HG03045 (cell line): ENCODE measurements around the gene FARP1.

Source experiments
- ATAC-seq: cut with Tn5 transposase; IDR thresholded peaks from one replicate; pipeline ENCODE4 v1.9.1; 2021; ENCODE audit warnings: mild to moderate bottlenecking, moderate library complexity; ENCODE audit not compliant: unreplicated experiment

FARP1 gene

GRCh38 chr13:98327371-98328270 is 184.7 kb downstream of the FARP1 start:
- ATAC-seq: no peak

- ATAC-seq: no peak
These were observed 185.6 kb downstream of the FARP1 start for GRCh38 chr13:98328511-98328910.

- ATAC-seq: no peak
These were observed 189.3 kb downstream of the FARP1 start for GRCh38 chr13:98332222-98332621.

GRCh38 chr13:98332691-98333090 is 189.8 kb downstream of the FARP1 start:
- no peak for ATAC-seq

GRCh38 chr13:98333486-98333885 is 190.6 kb downstream of the FARP1 start:
- ATAC-seq: no peak

DNA sequence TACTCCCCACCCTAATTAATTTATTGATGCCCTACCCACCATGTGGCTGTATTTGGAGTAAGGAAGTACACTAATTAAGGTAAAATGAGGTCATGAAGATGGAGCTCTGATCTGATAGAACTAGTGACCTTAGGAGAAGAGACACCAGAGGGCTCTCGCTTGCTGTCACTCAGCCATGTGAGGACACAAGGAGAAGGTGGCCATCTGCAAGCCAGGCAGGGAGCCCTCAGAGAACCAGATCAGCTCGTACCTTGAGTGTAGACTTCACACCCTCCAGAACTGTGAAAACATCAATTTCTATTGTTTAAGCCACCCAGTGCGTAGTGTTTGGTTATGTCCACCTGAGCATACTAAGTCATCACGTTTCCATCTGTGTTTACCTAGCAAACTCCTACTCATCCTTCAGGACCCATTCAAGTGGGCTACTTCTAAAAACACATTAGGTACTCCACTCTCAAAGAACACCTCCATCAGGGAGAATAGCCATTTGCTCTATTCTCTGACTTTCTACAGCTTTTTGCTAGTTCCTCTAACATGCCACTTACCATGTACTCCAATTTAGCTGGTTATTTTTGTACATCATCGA is 191.8 kb downstream of the FARP1 start:
- ATAC-seq: no peak

DNA sequence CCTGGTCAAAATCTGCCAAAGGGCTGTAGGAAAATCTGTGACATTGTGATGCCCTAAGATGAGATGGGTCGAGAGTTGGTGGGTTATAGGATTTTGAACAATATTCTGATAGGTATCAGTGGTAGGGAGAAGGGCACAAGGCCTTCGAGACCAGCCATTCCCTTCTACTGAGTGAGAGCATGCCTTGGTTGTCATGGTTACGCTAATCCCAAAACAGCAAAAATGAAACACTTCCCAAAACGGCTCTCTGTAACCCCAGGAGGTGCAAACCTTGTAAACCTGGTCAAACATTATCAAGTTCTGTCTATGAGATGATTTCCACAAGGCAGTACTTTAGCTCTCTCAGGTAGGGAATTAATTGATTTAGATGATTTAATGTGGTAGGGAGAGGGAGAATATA is 192.8 kb downstream of the FARP1 start:
- no peak for ATAC-seq

GRCh38 chr13:98338310-98338709 is 195.4 kb downstream of the FARP1 start:
- no peak for ATAC-seq

- no peak for ATAC-seq
These were observed 197.0 kb downstream of the FARP1 start for GRCh38 chr13:98339684-98340425.

DNA sequence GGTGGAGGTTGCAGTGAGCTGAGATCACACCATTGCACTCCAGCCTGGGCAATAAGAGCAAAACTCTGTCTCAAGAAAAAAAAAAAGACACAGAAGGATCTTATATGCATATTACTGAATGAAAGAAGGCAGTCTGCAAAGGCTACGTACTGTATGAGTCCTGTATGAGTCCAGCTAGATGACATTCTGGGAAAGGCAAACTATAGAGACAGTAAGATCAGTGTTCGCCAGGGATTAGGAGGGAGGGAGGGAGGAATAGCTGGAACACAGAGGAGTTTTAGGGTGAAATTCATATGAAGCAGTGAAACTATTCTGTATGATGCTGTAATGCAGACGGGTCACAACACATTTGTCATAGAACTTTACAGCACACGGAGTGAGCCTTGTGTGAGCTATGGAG is 200.1 kb downstream of the FARP1 start:
- ATAC-seq: no peak

DNA sequence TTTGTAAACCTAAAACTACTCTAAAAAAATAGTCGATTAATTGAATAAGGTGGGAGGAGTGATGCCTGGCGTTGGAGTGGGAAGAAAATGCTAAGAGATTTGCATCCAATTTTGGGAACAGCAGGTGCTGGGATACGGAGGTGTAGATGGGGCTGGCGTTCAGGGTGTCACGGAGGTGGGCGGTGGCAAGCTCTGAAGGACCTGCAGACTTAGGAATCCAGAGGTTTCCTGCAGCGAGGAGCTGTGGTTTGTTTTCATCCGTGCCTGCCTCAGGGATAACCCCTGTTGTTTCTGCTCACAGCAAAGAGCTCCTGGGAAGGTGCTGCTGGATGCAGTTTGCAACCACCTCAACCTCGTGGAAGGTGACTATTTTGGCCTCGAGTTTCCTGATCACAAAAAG is 200.6 kb downstream of the FARP1 start:
- no peak for ATAC-seq

DNA sequence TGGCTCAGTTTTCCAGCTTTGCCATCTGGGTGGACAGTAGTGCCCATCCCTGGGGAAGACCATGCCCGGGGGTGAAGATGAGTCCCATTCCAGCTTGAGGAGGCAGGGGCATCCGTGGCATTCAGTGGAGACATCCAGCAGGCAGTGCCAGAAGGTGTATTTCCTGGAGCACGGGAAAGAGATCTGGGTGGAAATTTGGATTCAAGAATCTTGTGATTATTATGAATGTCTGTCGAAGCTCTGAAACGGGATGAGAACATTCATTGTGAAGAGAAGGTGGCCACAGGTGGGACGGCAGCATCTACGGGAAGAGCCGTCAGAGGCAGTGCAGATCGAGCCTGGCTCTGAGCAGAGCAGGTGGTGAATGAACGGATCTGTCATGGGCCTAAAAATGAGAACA is 201.5 kb downstream of the FARP1 start:
- ATAC-seq: no peak

DNA sequence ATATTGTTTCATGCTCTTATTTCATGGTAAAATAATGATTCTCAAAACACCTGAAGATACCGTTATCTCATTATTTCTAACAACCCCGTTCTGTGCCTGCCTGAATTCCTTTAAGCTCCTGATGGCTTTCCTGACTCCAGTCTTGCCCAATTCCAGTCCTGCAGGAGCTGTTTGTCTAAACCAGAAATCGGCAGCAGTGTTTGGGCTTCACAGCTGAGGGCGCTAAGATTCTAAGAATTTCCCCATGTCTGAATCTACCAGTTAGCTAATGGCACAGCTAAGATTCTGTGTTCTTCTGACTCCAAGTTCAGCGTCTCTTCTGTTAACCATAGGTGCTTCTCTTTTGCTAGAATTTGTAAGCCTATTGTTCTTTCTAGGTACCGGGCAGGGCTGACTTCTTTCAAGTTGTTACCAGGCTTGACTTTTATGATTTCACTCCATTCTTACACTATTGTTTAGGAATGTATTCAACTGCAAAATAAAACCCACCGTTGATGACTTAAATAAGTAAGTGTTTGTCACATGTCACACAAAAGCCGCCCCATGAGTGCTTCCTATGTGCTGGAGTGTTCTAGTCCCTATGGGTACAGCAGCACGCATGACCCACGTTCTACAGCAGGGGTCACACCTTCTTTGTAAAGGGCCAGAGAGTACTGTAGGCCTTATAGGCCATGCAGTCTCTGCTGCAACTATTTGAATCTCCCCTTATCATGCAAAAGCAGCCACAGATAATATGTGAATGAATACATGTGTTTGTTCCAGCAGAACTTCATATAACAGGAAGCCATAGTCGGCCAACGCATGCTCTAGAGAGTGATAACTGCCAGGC is 202.4 kb downstream of the FARP1 start:
- no peak for ATAC-seq

- ATAC-seq: no peak
These were observed 204.2 kb downstream of the FARP1 start for GRCh38 chr13:98346904-98347636.

GRCh38 chr13:98347756-98348155 is 204.9 kb downstream of the FARP1 start:
- no peak for ATAC-seq

GRCh38 chr13:98348466-98349200 is 205.7 kb downstream of the FARP1 start:
- no peak for ATAC-seq

DNA sequence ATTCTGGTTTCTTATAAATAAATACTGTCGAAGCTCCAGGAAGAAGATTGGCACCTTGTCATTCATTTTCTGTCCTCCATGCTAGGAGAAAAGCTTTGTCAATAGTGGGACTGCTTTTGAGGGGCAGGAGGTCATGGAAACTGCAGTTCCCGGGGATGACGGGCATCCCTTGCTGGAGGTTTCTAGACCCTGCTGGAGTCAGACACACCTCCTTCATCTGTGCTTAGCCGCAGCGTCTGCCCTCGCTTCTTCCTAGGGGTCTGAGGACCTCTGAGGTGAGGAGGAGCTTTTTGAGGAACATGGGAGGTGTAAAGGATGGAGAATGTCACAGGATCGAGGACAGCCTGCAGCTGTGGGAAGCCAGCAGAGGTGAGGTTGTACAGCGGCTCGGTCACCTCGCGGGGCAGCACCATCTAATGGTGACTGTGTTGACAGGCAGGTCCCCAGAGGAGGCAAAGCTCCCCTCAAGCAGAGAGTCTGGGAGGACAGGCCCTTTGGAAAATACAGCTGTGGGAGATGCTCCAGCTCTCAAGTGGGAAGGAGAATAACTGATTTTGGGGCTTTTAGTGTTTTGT is 206.9 kb downstream of the FARP1 start:
- ATAC-seq: no peak

DNA sequence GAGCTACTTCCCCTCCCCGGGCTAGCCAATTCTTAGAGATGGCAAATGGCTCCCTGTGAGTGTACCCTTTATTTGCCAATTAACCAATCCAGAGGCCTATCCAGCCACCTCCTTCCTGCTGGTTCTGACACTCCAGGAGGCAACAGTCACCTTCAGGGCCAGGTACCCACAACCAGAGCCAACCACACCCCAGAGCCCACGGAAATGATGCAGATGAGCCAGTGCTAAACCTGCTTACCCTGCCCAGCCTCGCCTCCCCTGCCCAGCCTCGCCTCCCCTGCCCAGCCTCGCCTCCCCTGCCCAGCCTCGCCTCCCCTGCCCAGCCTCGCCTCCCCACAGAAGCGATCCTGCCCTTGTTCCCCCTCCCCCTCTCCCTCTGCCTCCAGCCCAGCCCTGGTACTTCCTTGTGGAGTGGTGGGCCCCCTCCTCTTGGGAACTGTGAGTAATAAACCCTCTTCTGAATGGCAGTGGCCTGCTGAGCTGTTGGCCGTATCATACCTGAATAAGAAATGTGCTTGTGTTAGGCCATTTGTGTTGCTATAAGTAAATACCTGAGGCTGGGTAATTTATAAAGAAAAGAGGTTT is 207.9 kb downstream of the FARP1 start:
- no peak for ATAC-seq

DNA sequence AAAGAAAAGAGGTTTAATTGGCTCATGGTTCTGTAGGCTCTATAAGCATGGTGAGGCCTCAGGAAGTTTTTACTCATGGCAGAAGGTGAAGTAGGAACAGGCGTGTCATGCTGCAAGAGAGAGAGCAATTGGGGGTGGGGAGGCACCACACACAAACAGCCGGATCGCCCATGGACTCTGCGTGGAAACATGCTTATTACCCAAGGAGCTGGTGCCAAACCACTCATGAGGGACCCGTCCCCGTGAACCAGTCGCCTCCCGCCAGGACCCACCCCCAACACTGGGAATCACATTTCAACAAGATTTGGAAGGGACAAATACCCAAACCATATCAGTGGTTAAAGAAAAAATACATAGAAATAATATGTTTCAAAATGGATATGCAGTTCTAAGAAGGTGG is 208.7 kb downstream of the FARP1 start:
- ATAC-seq: no peak
